Mesenchymal stem cell (in vitro differentiated cells and primary cell): ENCODE measurements around the gene ARHGEF2.

ENCODE experiments used
- DNase-seq: peaks from one replicate; pipeline ENCODE4 v3.0.0-alpha.2; 2013
- H2AFZ ChIP-seq: one replicate; pipeline ENCODE4 v1.6.1; 2013; ENCODE audit warnings: low read depth, mild to moderate bottlenecking, control low read depth, inconsistent platforms, low read length, moderate library complexity
- H2AK5ac ChIP-seq: 2 replicates; pipeline ENCODE4 v1.6.1; 2013; ENCODE audit warnings: low read length, moderate library complexity, mild to moderate bottlenecking, inconsistent platforms; ENCODE audit not compliant: severe bottlenecking
- H2BK120ac ChIP-seq: one replicate; pipeline ENCODE4 v1.6.1; 2013; ENCODE audit warnings: low read depth, mild to moderate bottlenecking, inconsistent platforms, low read length, moderate library complexity
- H2BK12ac ChIP-seq, 2 experiments: one replicate each; pipeline ENCODE4 v1.6.1; 2013; ENCODE audit warnings: inconsistent platforms in 2 of 2, low read length in 2 of 2, mild to moderate bottlenecking in 2 of 2, moderate library complexity in 2 of 2, control low read depth in 1 of 2
- H2BK15ac ChIP-seq: one replicate; pipeline ENCODE4 v1.6.1; 2013; ENCODE audit warnings: mild to moderate bottlenecking, low read depth, inconsistent platforms; ENCODE audit not compliant: poor library complexity, severe bottlenecking
- H2BK5ac ChIP-seq: 2 replicates; pipeline ENCODE4 v1.6.1; 2013; ENCODE audit warnings: low read depth, mild to moderate bottlenecking, low read length, control low read depth, inconsistent platforms; ENCODE audit not compliant: poor library complexity, severe bottlenecking
- H3K14ac ChIP-seq, 2 experiments: one replicate each; pipeline ENCODE4 v1.6.1; 2013; ENCODE audit warnings: inconsistent platforms in 2 of 2, low read length in 2 of 2, control low read depth in 1 of 2, mild to moderate bottlenecking in 1 of 2, moderate library complexity in 1 of 2
- H3K18ac ChIP-seq, 2 experiments: one replicate each; pipeline ENCODE4 v1.6.1; 2013; ENCODE audit warnings: inconsistent platforms in 2 of 2, low read length in 2 of 2, control low read depth in 1 of 2, low read depth in 1 of 2, mild to moderate bottlenecking in 1 of 2
- H3K23ac ChIP-seq, 2 experiments: one replicate each; pipeline ENCODE4 v1.6.1; 2013; ENCODE audit warnings: inconsistent platforms in 2 of 2, low read length in 2 of 2, mild to moderate bottlenecking in 2 of 2, moderate library complexity in 2 of 2, control low read depth in 1 of 2
- H3K27ac ChIP-seq: 2 replicates; pipeline ENCODE4 v1.5.1; 2013; ENCODE audit warnings: mild to moderate bottlenecking, moderate library complexity, low read length, control low read depth, inconsistent platforms; ENCODE audit not compliant: poor library complexity, severe bottlenecking
- H3K27me3 ChIP-seq, 2 experiments: 2 replicates each; pipeline versions ENCODE4 v1.6.1 to v1.7.0; 2013; ENCODE audit warnings: low read length in 2 of 2, mild to moderate bottlenecking in 2 of 2, moderate library complexity in 2 of 2, control low read depth in 1 of 2, inconsistent platforms in 1 of 2; ENCODE audit not compliant: control insufficient read depth in 1 of 2, insufficient read depth in 1 of 2
- H3K36me3 ChIP-seq, 2 experiments: 2 replicates each; pipeline versions ENCODE4 v1.6.1 to v1.7.0; 2013; ENCODE audit warnings: low read length in 2 of 2, control low read depth in 1 of 2, inconsistent platforms in 1 of 2, low read depth in 1 of 2, mild to moderate bottlenecking in 1 of 2; ENCODE audit not compliant: insufficient read depth in 2 of 2, control insufficient read depth in 1 of 2
- H3K4ac ChIP-seq, 2 experiments: one replicate each; pipeline ENCODE4 v1.6.1; 2013; ENCODE audit warnings: inconsistent platforms in 2 of 2, low read length in 2 of 2, mild to moderate bottlenecking in 2 of 2, moderate library complexity in 2 of 2, control low read depth in 1 of 2, low read depth in 1 of 2
- H3K4me1 ChIP-seq: 2 replicates; pipeline ENCODE4 v1.6.1; 2013; ENCODE audit warnings: low read depth, low read length, control low read depth; ENCODE audit not compliant: control insufficient read depth, insufficient read depth
- H3K4me2 ChIP-seq: 2 replicates; pipeline ENCODE4 v1.6.1; 2013; ENCODE audit warnings: low read length, mild to moderate bottlenecking, inconsistent platforms; ENCODE audit not compliant: poor library complexity, severe bottlenecking
- H3K4me3 ChIP-seq, 2 experiments: 2 replicates each; pipeline versions ENCODE4 v1.5.1 to v1.7.0; 2013; ENCODE audit warnings: low read length in 2 of 2, mild to moderate bottlenecking in 2 of 2, control low read depth in 1 of 2, low read depth in 1 of 2; ENCODE audit not compliant: insufficient read depth in 1 of 2
- H3K79me1 ChIP-seq: replicated peaks from 2 replicates; pipeline ENCODE4 v1.6.1; 2013; ENCODE audit warnings: mild to moderate bottlenecking, control low read depth, low read length, inconsistent platforms; ENCODE audit not compliant: poor library complexity, severe bottlenecking
- H3K9ac ChIP-seq: 2 replicates; pipeline ENCODE4 v1.7.0; 2013; ENCODE audit warnings: mild to moderate bottlenecking, low read length, moderate library complexity
- H3K9me3 ChIP-seq: 2 replicates; pipeline ENCODE4 v1.7.0; 2013; ENCODE audit warnings: mild to moderate bottlenecking, low read length; ENCODE audit not compliant: control insufficient read depth
- H4K8ac ChIP-seq: one replicate; pipeline ENCODE4 v1.6.1; 2013; ENCODE audit warnings: inconsistent platforms, mild to moderate bottlenecking, low read length, moderate library complexity
- H4K91ac ChIP-seq: one replicate; pipeline ENCODE4 v1.6.1; 2013; ENCODE audit warnings: mild to moderate bottlenecking, low read length, inconsistent platforms
- WGBS: methylation state at CpG from one replicate; pipeline ENCODE4 v1.1.7; 2013; ENCODE audit warnings: mixed read lengths; 5-methylcytosine and 5-hydroxymethylcytosine counted together

Gene ARHGEF2

GRCh38 chr1:155983191-155984024, 5.1 kb upstream of the ARHGEF2 start:
- Histone ChIP-seq H3K4me1 (peaks cover 21% of the 10 kb centered on the region), H3K14ac (no peak overlapping the region), H3K4me2 (no peak overlapping the region), H2BK5ac (no peak overlapping the region), H3K27me3 (no peaks in the 10 kb centered on the region), H2BK120ac (peak overlapping the region; percentile 94), H4K8ac (peak overlapping the region; percentile 87), H3K4me3 (peak overlapping the region in 1 of 2 experiments; percentile 92), H2AK5ac (no peak overlapping the region), H3K36me3 (no peaks in the 10 kb centered on the region), H2AFZ (peak overlapping the region; percentile 19), H2BK12ac (peak overlapping the region; percentile 59 to 97), H3K4ac (peak overlapping the region; percentile 29 to 89), H3K9me3 (no peaks in the 10 kb centered on the region), H3K27ac (no peak overlapping the region), H3K18ac (peak overlapping the region; percentile 54 to 82), H3K9ac (peak overlapping the region; percentile 95), H4K91ac (peak overlapping the region; percentile 98), H3K23ac (no peak overlapping the region), H2BK15ac (peak overlapping the region; percentile 8), H3K79me1 (peaks cover 5% of the 10 kb centered on the region)
- 8% methylated on average over 4 of the region's 4 CpGs for WGBS
- DNase-seq = peak; percentile 98

GRCh38 chr1:155982106-155982505, 3.8 kb upstream of the ARHGEF2 start:
- Histone ChIP-seq H2BK12ac (peak overlapping the region in 1 of 2 experiments; percentile 90), H3K9me3 (no peaks in the 10 kb centered on the region), H4K91ac (peak overlapping the region; percentile 77), H3K4me1 (peaks cover 24% of the 10 kb centered on the region), H2AK5ac (no peak overlapping the region), H4K8ac (peak overlapping the region; percentile 81), H2AFZ (no peak overlapping the region), H3K4me3 (peak overlapping the region in 1 of 2 experiments; percentile 92), H3K27me3 (no peaks in the 10 kb centered on the region), H3K27ac (no peak overlapping the region), H3K18ac (peak overlapping the region; percentile 75 to 88), H2BK120ac (peak overlapping the region; percentile 69), H3K36me3 (no peaks in the 10 kb centered on the region), H3K4me2 (no peak overlapping the region), H3K4ac (peak overlapping the region; percentile 24 to 80), H3K9ac (peak overlapping the region; percentile 95), H2BK5ac (no peak overlapping the region), H3K79me1 (peaks cover 5% of the 10 kb centered on the region), H2BK15ac (peak overlapping the region; percentile 80), H3K14ac (no peak overlapping the region), H3K23ac (no peak overlapping the region)
- WGBS = 88% methylated on average over 7 of the region's 7 CpGs
- peak; percentile 27 for DNase-seq

GRCh38 chr1:155981266-155982088, 3.1 kb upstream of the ARHGEF2 start:
- Histone ChIP-seq H3K18ac (peak overlapping the region; percentile 75 to 83), H3K14ac (peak overlapping the region in 1 of 2 experiments; percentile 26), H3K4me3 (peak overlapping the region in 1 of 2 experiments; percentile 92), H2BK5ac (peak overlapping the region; percentile 10), H4K8ac (peak overlapping the region; percentile 81), H2BK12ac (peak overlapping the region; percentile 29 to 90), H4K91ac (peak overlapping the region; percentile 77), H2BK15ac (peak overlapping the region; percentile 80), H3K27me3 (no peaks in the 10 kb centered on the region), H3K4ac (peak overlapping the region; percentile 24 to 80), H3K79me1 (peaks cover 5% of the 10 kb centered on the region), H3K4me1 (peaks cover 27% of the 10 kb centered on the region), H3K4me2 (no peak overlapping the region), H2BK120ac (peak overlapping the region; percentile 69), H3K9me3 (no peaks in the 10 kb centered on the region), H3K9ac (peak overlapping the region; percentile 95), H3K23ac (no peak overlapping the region), H3K27ac (no peak overlapping the region), H3K36me3 (no peaks in the 10 kb centered on the region), H2AK5ac (peak overlapping the region; percentile 80), H2AFZ (no peak overlapping the region)
- DNase-seq = peak; percentile 85
- 67% methylated on average over 5 of the region's 6 CpGs for WGBS
